HEK293 (cell line): ENCODE measurements around the gene HEPACAM.
A peak's percentile ranks its signal among the peaks of the same experiment; 100 is the strongest.

Experiments
- CTCF ChIA-PET: fragments of 350-600 bp; formaldehyde crosslinking; extraction: SDS; loops from one replicate; lab custom pipeline; 2021; ENCODE audit warnings: antibody characterized with exemption; lab: Yijun Ruan, JAX
- POLR2A ChIA-PET: fragments of 300-600 bp; formaldehyde crosslinking; extraction: SDS; loops from one replicate; lab custom pipeline; 2020; ENCODE audit warnings: antibody characterized with exemption, inconsistent platforms; lab: Yijun Ruan, JAX
- H3K27ac ChIP-seq: fragments of 200-500 bp; sonication (Bioruptor generic); 2 replicates; pipeline ENCODE4 v1.5.1; 2014; ENCODE audit warnings: low read depth, low read length, control low read depth, inconsistent platforms; ENCODE audit errors: extremely low read depth
- H3K36me3 ChIP-seq, 2 experiments: fragments of 200-500 bp in 1 of 2; sonication (Bioruptor generic) in 1 of 2; 1 replicate in 1 of 2; 2 replicates in 1 of 2; pipeline ENCODE4 v1.5.1; 2014 to 2017; ENCODE audit warnings: inconsistent platforms in 2 of 2, low read length in 2 of 2; ENCODE audit not compliant: control insufficient read depth in 2 of 2, insufficient read depth in 1 of 2
- H3K4me1 ChIP-seq: fragments of 200-500 bp; sonication (Bioruptor generic); 2 replicates; pipeline ENCODE4 v1.5.1; 2014; ENCODE audit warnings: mild to moderate bottlenecking, low read length, inconsistent platforms; ENCODE audit not compliant: control insufficient read depth, insufficient read depth
- H3K4me3 ChIP-seq: 2 replicates; pipeline ENCODE4 v1.5.1; 2011; ENCODE audit warnings: low read depth, mild to moderate bottlenecking, control low read depth, low read length, moderate library complexity
- H3K9me3 ChIP-seq: fragments of 200-500 bp; sonication (Bioruptor generic); 2 replicates; pipeline ENCODE4 v1.5.1; 2014; ENCODE audit warnings: low read depth, low read length, inconsistent platforms; ENCODE audit not compliant: control insufficient read depth, insufficient read depth
- GFI1B ChIP-seq: fragments of 450-650 bp; formaldehyde crosslinking; IDR thresholded peaks from 2 replicates; pipeline ENCODE4 v1.5.1; 2016; ENCODE audit warnings: missing biosample characterization, missing genetic modification characterization
- GLIS2 ChIP-seq: fragments of 450-650 bp; formaldehyde crosslinking; IDR thresholded peaks from 2 replicates; pipeline ENCODE4 v1.5.1; 2016; ENCODE audit warnings: missing biosample characterization, missing genetic modification characterization
- KLF10 ChIP-seq: fragments of 450-650 bp; IDR thresholded peaks from 2 replicates; pipeline ENCODE4 v1.5.1; 2018; ENCODE audit warnings: missing biosample characterization, mild to moderate bottlenecking, missing genetic modification characterization
- KLF7 ChIP-seq: fragments of 450-650 bp; formaldehyde crosslinking; IDR thresholded peaks from 2 replicates; pipeline ENCODE4 v1.5.1; 2016; ENCODE audit warnings: missing biosample characterization, missing genetic modification characterization, borderline replicate concordance
- KLF8 ChIP-seq: fragments of 450-650 bp; formaldehyde crosslinking; IDR thresholded peaks from 2 replicates; pipeline ENCODE4 v1.5.1; 2016; ENCODE audit warnings: missing biosample characterization, missing genetic modification characterization
- KLF9 ChIP-seq: fragments of 450-650 bp; formaldehyde crosslinking; IDR thresholded peaks from 2 replicates; pipeline ENCODE4 v1.5.1; 2016; ENCODE audit warnings: missing biosample characterization, missing genetic modification characterization, low read depth
- MZF1 ChIP-seq: fragments of 450-650 bp; formaldehyde crosslinking; IDR thresholded peaks from 2 replicates; pipeline ENCODE4 v1.5.1; 2017; ENCODE audit warnings: missing biosample characterization, missing genetic modification characterization, borderline replicate concordance
- PRDM1 ChIP-seq: fragments of 450-650 bp; formaldehyde crosslinking; IDR thresholded peaks from 2 replicates; pipeline ENCODE4; 2016; ENCODE audit warnings: missing biosample characterization, missing genetic modification characterization
- SP2 ChIP-seq: fragments of 450-650 bp; formaldehyde crosslinking; IDR thresholded peaks from 2 replicates; pipeline ENCODE4 v1.5.1; 2016; ENCODE audit warnings: missing biosample characterization, missing genetic modification characterization
- SP7 ChIP-seq: fragments of 450-650 bp; formaldehyde crosslinking; IDR thresholded peaks from 2 replicates; pipeline ENCODE4 v1.5.1; 2016; ENCODE audit warnings: missing biosample characterization, missing genetic modification characterization
- ZBTB17 ChIP-seq: fragments of 450-650 bp; formaldehyde crosslinking; IDR thresholded peaks from 2 replicates; pipeline ENCODE4 v1.5.1; 2016; ENCODE audit warnings: missing biosample characterization, missing genetic modification characterization
- ZBTB8A ChIP-seq: fragments of 450-650 bp; formaldehyde crosslinking; IDR thresholded peaks from 2 replicates; pipeline ENCODE4 v1.5.1; 2016; ENCODE audit warnings: missing biosample characterization, missing genetic modification characterization
- ZEB2 ChIP-seq: fragments of 450-650 bp; formaldehyde crosslinking; IDR thresholded peaks from 2 replicates; pipeline ENCODE4 v1.5.1; 2016; ENCODE audit warnings: missing biosample characterization, missing genetic modification characterization
- ZFP41 ChIP-seq: fragments of 450-650 bp; formaldehyde crosslinking; IDR thresholded peaks from 2 replicates; pipeline ENCODE4 v1.5.1; 2016; ENCODE audit warnings: missing biosample characterization, missing genetic modification characterization, borderline replicate concordance
- ZNF221 ChIP-seq: fragments of 450-650 bp; formaldehyde crosslinking; IDR thresholded peaks from 2 replicates; pipeline ENCODE4 v1.5.1; 2017; ENCODE audit warnings: missing biosample characterization, missing genetic modification characterization, borderline replicate concordance
- ZNF24 ChIP-seq: fragments of 450-650 bp; formaldehyde crosslinking; IDR thresholded peaks from 2 replicates; pipeline ENCODE4 v1.5.1; 2016; ENCODE audit warnings: missing biosample characterization, missing genetic modification characterization
- ZNF335 ChIP-seq: fragments of 450-650 bp; formaldehyde crosslinking; conservative IDR thresholded peaks from 2 replicates; pipeline ENCODE4 v1.5.1; 2016; ENCODE audit warnings: missing biosample characterization, missing genetic modification characterization
- ZNF354C ChIP-seq: fragments of 450-650 bp; formaldehyde crosslinking; IDR thresholded peaks from 2 replicates; pipeline ENCODE4 v1.5.1; 2016; ENCODE audit warnings: missing biosample characterization, missing genetic modification characterization, low read depth, borderline replicate concordance
- ZNF366 ChIP-seq: fragments of 450-650 bp; formaldehyde crosslinking; conservative IDR thresholded peaks from 2 replicates; pipeline ENCODE4 v1.5.1; 2016; ENCODE audit warnings: missing biosample characterization, missing genetic modification characterization
- ZNF501 ChIP-seq: fragments of 450-650 bp; formaldehyde crosslinking; IDR thresholded peaks from 2 replicates; pipeline ENCODE4 v1.5.1; 2016; ENCODE audit warnings: missing biosample characterization, missing genetic modification characterization
- ZNF510 ChIP-seq: fragments of 450-650 bp; formaldehyde crosslinking; IDR thresholded peaks from 2 replicates; pipeline ENCODE4 v1.5.1; 2018; ENCODE audit warnings: mild to moderate bottlenecking, missing genetic modification characterization, missing biosample characterization; ENCODE audit not compliant: insufficient replicate concordance
- ZNF600 ChIP-seq: fragments of 450-650 bp; formaldehyde crosslinking; IDR thresholded peaks from 2 replicates; pipeline ENCODE4 v1.5.1; 2016; ENCODE audit warnings: missing biosample characterization, missing genetic modification characterization
- ZNF610 ChIP-seq: fragments of 450-650 bp; formaldehyde crosslinking; IDR thresholded peaks from 2 replicates; pipeline ENCODE4 v1.5.1; 2016; ENCODE audit warnings: missing biosample characterization, missing genetic modification characterization, borderline replicate concordance
- ZNF660 ChIP-seq: fragments of 450-650 bp; IDR thresholded peaks from 2 replicates; pipeline ENCODE4 v1.5.1; 2018; ENCODE audit warnings: missing biosample characterization, mild to moderate bottlenecking, missing genetic modification characterization
- ZNF76 ChIP-seq: fragments of 450-650 bp; formaldehyde crosslinking; IDR thresholded peaks from 2 replicates; pipeline ENCODE4; 2016; ENCODE audit warnings: low read depth, missing biosample characterization, missing genetic modification characterization, borderline replicate concordance
- ZNF785 ChIP-seq: fragments of 450-650 bp; formaldehyde crosslinking; IDR thresholded peaks from 2 replicates; pipeline ENCODE4 v1.5.1; 2016; ENCODE audit warnings: missing biosample characterization, missing genetic modification characterization
- ZNF837 ChIP-seq: fragments of 450-650 bp; formaldehyde crosslinking; IDR thresholded peaks from 2 replicates; pipeline ENCODE4 v1.5.1; 2016; ENCODE audit warnings: missing biosample characterization, missing genetic modification characterization
- ZSCAN23 ChIP-seq: fragments of 450-650 bp; formaldehyde crosslinking; IDR thresholded peaks from 2 replicates; pipeline ENCODE4 v1.5.1; 2016; ENCODE audit warnings: missing biosample characterization, missing genetic modification characterization
- TF ChIP-seq, protein P1 (sequence below): fragments of 450-650 bp; formaldehyde crosslinking; IDR thresholded peaks from 2 replicates; pipeline ENCODE4 v1.5.1; 2017; ENCODE audit warnings: missing biosample characterization, missing genetic modification characterization
- TF ChIP-seq, protein P2 (sequence below): fragments of 450-650 bp; formaldehyde crosslinking; conservative IDR thresholded peaks from 2 replicates; pipeline ENCODE4 v1.5.1; 2016; ENCODE audit warnings: low read depth, missing biosample characterization, missing genetic modification characterization
- TF ChIP-seq, protein P3 (sequence below): fragments of 450-650 bp; formaldehyde crosslinking; IDR thresholded peaks from 2 replicates; pipeline ENCODE4 v1.5.1; 2016; ENCODE audit warnings: missing biosample characterization, missing genetic modification characterization

The HEPACAM gene

DNA sequence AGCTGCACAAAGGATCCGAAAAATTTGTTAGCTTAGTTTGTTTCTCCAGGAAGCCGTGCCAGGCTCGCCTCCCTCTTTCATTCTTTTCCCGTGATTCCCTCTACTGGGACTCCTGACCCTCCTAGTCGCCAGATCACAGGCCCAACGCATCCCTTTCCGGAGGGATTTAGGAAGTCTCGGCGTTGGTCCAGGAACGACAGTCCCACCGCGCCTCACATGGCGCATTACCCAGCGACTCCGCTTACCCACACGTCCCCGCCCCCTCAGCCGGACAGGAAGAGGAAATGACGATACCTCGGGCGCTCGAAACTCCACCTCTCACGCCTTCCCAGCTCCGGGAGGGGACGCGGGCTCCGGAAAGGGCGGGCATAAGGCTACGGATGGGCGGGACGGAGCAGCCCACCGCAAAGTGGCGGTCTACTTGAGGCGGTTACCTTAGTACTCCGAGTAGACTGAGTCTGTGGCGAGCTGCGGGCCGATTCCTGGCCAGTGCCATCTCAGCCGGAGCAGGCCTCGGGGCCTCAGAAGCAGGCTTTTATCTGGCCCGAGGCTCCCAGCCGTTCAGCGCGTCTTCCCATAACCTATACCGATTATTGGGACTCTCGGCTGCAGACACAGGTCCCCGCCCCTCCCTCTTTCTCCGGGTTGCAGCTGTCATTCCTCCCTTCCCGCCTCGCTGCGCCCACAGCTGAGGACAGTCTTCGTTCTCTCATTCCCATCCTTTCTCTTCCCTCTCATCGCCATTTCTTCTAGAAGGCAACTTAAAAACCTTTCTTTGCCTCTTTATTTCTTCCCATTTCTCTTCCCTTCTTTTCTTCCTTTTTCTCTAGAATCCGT, 18.1 kb upstream of the HEPACAM start, which contains the start of gene CCDC15:
Gene CCDC15, plus strand, starts transcription at position 450 of the 837 bp plus-strand sequence. CDS start 531 bp downstream, outside the sequence.
- Histone ChIP-seq H3K27ac (peak within 1 kb of the TSS; percentile 47; the same call in 1 of the 2 replicates), H3K4me3 (peak within 1 kb of the TSS; percentile 75), H3K36me3 (peaks cover 0 to 5% of the 10 kb centered on the region in 2 experiments; a peak in 1 of 3 replicates), H3K4me1 (no peaks in the 10 kb centered on the region; the same call in 1 of the 2 replicates), H3K9me3 (no peaks in the 10 kb centered on the region)
- POLR2A ChIA-PET = interaction anchor here (0.9 to 1.9 kb wide), 6 partner anchors 33 to 671 kb away, joined by 3 to 18 read pairs (median 4); partner anchors contain the start of genes CHEK1 and ROBO3
- CTCF ChIA-PET = interaction anchor here (0.6 to 1.1 kb wide), 3 partner anchors 65 to 188 kb away, joined by 3 to 4 read pairs (median 3); no protein-coding TSS in a partner anchor
- TF ChIP-seq ZNF600 (tag by site-specific recombination) = peak; percentile 70; the same call in 1 of the 2 replicates
- peak; percentile 57; the same call in 1 of the 2 replicates for TF ChIP-seq ZEB2 (tag by site-specific recombination)
- TF ChIP-seq KLF9 = peak; percentile 84
- TF ChIP-seq, protein P1, sequence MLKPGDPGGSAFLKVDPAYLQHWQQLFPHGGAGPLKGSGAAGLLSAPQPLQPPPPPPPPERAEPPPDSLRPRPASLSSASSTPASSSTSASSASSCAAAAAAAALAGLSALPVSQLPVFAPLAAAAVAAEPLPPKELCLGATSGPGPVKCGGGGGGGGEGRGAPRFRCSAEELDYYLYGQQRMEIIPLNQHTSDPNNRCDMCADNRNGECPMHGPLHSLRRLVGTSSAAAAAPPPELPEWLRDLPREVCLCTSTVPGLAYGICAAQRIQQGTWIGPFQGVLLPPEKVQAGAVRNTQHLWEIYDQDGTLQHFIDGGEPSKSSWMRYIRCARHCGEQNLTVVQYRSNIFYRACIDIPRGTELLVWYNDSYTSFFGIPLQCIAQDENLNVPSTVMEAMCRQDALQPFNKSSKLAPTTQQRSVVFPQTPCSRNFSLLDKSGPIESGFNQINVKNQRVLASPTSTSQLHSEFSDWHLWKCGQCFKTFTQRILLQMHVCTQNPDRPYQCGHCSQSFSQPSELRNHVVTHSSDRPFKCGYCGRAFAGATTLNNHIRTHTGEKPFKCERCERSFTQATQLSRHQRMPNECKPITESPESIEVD (tag by site-specific recombination) = no peak
- no peak for TF ChIP-seq ZNF221
- no peak; the same call in 1 of the 2 replicates for TF ChIP-seq ZNF501
- peak; percentile 75; the same call in 1 of the 2 replicates for TF ChIP-seq KLF8 (tag by site-specific recombination)
- peak; percentile 75; the same call in 1 of the 2 replicates for TF ChIP-seq ZNF610
- peak; percentile 59; the same call in 1 of the 2 replicates for TF ChIP-seq GLIS2 (tag by site-specific recombination)
- no peak for TF ChIP-seq ZFP41 (tag by site-specific recombination)
- TF ChIP-seq, protein P2, sequence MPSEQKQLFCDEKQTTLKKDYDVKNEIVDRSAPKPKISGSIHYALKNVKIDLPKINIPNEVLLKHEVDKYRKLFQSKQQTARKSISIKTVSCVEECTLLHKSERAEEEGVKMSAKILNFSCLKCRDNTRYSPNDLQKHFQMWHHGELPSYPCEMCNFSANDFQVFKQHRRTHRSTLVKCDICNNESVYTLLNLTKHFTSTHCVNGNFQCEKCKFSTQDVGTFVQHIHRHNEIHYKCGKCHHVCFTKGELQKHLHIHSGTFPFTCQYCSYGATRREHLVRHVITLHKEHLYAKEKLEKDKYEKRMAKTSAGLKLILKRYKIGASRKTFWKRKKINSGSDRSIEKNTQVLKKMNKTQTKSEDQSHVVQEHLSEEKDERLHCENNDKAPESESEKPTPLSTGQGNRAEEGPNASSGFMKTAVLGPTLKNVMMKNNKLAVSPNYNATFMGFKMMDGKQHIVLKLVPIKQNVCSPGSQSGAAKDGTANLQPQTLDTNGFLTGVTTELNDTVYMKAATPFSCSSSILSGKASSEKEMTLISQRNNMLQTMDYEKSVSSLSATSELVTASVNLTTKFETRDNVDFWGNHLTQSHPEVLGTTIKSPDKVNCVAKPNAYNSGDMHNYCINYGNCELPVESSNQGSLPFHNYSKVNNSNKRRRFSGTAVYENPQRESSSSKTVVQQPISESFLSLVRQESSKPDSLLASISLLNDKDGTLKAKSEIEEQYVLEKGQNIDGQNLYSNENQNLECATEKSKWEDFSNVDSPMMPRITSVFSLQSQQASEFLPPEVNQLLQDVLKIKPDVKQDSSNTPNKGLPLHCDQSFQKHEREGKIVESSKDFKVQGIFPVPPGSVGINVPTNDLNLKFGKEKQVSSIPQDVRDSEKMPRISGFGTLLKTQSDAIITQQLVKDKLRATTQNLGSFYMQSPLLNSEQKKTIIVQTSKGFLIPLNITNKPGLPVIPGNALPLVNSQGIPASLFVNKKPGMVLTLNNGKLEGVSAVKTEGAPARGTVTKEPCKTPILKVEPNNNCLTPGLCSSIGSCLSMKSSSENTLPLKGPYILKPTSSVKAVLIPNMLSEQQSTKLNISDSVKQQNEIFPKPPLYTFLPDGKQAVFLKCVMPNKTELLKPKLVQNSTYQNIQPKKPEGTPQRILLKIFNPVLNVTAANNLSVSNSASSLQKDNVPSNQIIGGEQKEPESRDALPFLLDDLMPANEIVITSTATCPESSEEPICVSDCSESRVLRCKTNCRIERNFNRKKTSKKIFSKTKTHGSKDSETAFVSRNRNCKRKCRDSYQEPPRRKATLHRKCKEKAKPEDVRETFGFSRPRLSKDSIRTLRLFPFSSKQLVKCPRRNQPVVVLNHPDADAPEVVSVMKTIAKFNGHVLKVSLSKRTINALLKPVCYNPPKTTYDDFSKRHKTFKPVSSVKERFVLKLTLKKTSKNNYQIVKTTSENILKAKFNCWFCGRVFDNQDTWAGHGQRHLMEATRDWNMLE (tag by site-specific recombination) = peak; percentile 91
- peak; percentile 55; the same call in 1 of the 2 replicates for TF ChIP-seq PRDM1 (tag by site-specific recombination)
- TF ChIP-seq ZNF335 (tag by site-specific recombination) = peak; percentile 74
- TF ChIP-seq ZNF366 (tag by site-specific recombination) = peak; percentile 80
- 0 out of 2 replicates have a peak, but pooled peaks have one; percentile 41 for TF ChIP-seq KLF7 (tag by site-specific recombination)
- TF ChIP-seq ZNF837 (tag by site-specific recombination) = no peak
- no peak for TF ChIP-seq GFI1B (tag by site-specific recombination)
- no peak for TF ChIP-seq KLF10 (tag by site-specific recombination)
- no peak for TF ChIP-seq ZNF510 (tag by site-specific recombination)
- peak; percentile 63 for TF ChIP-seq SP7 (tag by site-specific recombination)
- TF ChIP-seq ZNF76 = peak; percentile 88
- peak; percentile 82 for TF ChIP-seq ZBTB8A (tag by site-specific recombination)
- TF ChIP-seq ZBTB17 (tag by site-specific recombination) = peak; percentile 88
- TF ChIP-seq ZNF354C (tag by site-specific recombination) = no peak
- TF ChIP-seq ZNF24 (tag by site-specific recombination) = 0 out of 2 replicates have a peak, but pooled peaks have one; percentile 28
- TF ChIP-seq MZF1 = peak; percentile 93; the same call in 1 of the 2 replicates
- TF ChIP-seq ZSCAN23 (tag by site-specific recombination) = no peak
- TF ChIP-seq SP2 (tag by site-specific recombination) = peak; percentile 97
- no peak for TF ChIP-seq ZNF785
- TF ChIP-seq, protein P3, sequence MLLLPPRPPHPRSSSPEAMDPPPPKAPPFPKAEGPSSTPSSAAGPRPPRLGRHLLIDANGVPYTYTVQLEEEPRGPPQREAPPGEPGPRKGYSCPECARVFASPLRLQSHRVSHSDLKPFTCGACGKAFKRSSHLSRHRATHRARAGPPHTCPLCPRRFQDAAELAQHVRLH (tag by site-specific recombination) = no peak
- TF ChIP-seq ZNF660 = 0 out of 2 replicates have a peak, but pooled peaks have one; percentile 47
